ENCODE measurements around the gene CACNG8.
"Not testable (repeated sequence)": the region's sequence is repeated elsewhere in the genome, so short reads cannot be mapped to it uniquely, and the experiment has no call there.

Gene CACNG8

DNA sequence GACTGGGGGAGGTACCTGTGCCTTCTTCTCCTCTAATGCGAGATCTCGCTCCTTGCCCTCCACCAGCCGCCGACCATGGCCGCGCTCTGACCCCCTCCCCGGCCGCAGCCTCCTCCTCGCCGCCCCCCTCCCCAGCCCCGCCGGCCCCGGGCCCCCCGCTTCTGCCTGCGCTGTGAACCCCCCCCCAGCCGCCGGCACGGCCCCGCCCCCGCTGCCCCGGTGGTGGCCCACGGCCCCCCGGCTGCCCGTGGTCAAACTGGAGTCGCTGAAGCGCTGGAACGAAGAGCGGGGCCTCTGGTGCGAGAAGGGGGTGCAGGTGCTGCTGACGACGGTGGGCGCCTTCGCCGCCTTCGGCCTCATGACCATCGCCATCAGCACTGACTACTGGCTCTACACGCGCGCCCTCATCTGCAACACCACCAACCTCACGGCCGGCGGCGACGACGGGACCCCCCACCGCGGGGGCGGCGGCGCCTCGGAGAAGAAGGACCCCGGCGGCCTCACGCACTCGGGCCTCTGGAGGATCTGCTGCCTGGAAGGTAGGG is at the start of gene CACNG8:
CACNG8 (plus strand) TSS at position 51 of the 545 bp plus-strand sequence.
- DNase-seq (ENCODE audit: low read depth in 1 of 2, low spot score in 1 of 2) = no peak

DNA sequence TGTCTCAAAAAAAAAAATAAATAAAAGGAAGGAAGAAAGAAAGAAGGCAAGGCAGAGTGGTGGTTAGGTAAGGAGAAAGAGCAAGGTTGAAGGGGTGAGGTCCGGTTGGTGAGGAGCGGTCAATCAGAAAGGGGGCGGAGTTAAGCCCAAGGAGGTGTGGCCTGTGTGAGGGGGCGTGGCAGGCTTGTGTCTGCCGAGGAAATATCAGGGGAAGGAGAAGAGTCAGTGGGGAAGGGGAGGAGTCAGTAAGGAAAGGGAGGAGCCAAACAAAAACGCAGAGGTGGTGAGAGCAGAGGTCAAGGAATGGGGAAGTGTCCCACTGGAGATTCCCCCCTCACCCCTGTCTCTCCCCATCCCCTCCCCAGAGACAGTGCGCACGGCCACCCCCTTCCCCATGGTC is 47.7 kb upstream of the CACNG8 start:
- no peak for DNase-seq (ENCODE audit: low read depth in 1 of 2, low spot score in 1 of 2)

DNA sequence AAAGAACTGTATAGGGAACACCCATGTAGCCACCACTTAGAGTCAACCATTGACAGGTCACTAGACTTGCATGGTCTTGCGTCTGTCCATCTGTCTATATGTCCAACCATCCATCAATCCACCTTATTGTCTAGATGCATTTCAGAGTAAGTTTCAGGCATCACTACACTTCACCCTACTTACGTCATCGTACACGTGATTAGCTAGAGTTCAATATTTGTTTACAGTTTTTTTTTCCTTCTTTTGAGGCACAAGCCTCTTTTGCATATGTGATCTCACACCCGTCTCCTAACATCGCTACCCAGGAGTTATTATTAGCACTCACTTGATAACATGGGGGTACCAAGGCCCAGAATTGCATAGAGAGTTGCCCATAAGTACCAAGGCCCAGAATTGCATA is 46.7 kb upstream of the CACNG8 start:
- no peak for DNase-seq (ENCODE audit: low read depth in 1 of 2, low spot score in 1 of 2)

GRCh38 chr19:53917356-53917755 is 45.4 kb upstream of the CACNG8 start:
- no peak for DNase-seq (ENCODE audit: low read depth in 1 of 2, low spot score in 1 of 2)

- DNase-seq (ENCODE audit: low read depth in 1 of 2, low spot score in 1 of 2) = no peak
Observed at GRCh38 chr19:53927739-53928138, 35.0 kb upstream of the CACNG8 start.

GRCh38 chr19:53936029-53936428 is 26.7 kb upstream of the CACNG8 start:
- DNase-seq (ENCODE audit: low read depth in 1 of 2, low spot score in 1 of 2) = no peak

GRCh38 chr19:53942001-53942786 is 20.5 kb upstream of the CACNG8 start:
- DNase-seq (ENCODE audit: low read depth in 1 of 2, low spot score in 1 of 2) = no peak

DNA sequence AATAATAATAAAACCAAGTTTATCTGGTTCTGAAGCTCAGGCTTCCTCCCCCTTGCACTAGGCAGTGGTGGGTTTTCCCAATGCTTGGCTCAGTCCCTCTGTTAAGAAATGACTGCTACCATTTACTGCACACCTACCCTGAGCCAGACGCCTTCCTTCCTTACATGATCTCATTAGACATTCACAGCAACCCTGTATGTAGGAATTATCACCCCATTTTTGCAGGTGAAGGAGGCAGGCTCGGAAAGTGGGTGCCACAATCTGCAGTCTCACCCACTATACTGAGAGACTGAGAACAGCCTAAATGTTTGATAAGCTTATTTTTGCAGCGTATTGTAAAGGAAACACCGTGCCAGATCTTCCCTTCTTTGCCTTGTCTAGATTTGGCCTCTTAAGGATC is 18.3 kb upstream of the CACNG8 start:
- DNase-seq (ENCODE audit: low read depth in 1 of 2, low spot score in 1 of 2) = no peak

GRCh38 chr19:53944933-53945332 is 17.8 kb upstream of the CACNG8 start:
- DNase-seq (ENCODE audit: low read depth in 1 of 2, low spot score in 1 of 2) = no peak

DNA sequence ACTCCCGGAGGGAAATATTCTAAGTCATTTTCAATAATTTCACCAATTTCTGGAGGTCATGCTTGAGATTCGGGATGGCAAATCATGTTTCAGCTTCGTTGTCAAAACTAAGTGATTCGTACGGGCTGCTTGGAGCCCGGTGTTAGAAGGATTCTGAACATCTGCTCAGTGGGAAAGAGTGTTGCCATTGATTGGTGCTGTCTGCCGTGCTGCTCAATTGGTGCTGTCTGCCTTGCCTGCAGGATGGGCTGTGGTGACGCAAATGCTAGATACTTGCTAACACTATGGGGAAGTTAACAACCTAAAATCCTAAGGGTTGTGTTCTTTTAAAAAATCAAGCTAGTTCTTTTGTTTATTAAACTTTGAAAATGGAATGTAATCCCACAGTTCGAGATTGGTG is 17.3 kb upstream of the CACNG8 start:
- DNase-seq (ENCODE audit: low read depth in 1 of 2, low spot score in 1 of 2) = no peak

GRCh38 chr19:53945998-53946397 is 16.7 kb upstream of the CACNG8 start:
- no peak for DNase-seq (ENCODE audit: low read depth in 1 of 2, low spot score in 1 of 2)

- DNase-seq (ENCODE audit: low read depth in 1 of 2, low spot score in 1 of 2) = no peak
Observed at GRCh38 chr19:53947624-53948023, 15.1 kb upstream of the CACNG8 start.

DNA sequence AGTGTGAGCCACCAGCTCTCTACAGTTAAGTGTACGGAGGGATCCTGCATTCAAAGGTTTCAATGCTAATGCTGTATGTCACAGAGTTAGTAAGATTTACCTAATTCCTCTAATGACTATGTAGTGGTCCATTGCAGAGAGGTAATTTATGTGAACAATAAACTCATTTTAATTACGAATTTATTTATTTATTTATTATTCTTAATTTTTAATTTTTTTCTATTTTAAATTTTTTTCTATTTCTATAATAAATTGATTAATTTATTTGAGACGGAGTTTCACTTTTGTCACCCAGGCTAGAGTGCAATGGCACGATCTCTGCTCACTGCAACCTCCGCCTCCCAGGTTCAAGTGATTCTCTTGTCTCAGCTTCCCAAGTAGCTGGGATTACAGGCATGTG is 14.1 kb upstream of the CACNG8 start:
- not testable (repeated sequence) for DNase-seq (ENCODE audit: low read depth in 1 of 2, low spot score in 1 of 2)

DNA sequence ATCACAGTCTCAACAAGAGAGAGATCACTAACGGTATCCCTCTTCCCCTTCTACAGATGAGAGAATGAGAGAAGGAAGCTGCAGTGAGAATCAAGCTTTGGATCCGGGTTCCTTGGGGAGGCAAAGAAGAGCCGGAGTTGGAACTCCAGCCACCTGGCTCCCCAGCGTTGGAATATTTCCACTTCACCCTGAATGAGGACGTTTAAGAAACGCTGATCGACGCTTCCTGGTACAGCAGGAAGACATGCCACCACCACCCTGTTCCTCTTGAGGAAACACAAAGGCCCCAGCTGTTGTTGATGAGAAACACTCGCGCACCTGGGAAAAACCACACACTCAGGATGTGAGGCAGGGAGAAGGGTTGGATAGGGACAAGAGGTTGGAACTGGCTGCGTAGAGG is 11.3 kb upstream of the CACNG8 start:
- no peak for DNase-seq (ENCODE audit: low read depth in 1 of 2, low spot score in 1 of 2)

GRCh38 chr19:53951947-53952346 is 10.8 kb upstream of the CACNG8 start:
- no peak for DNase-seq (ENCODE audit: low read depth in 1 of 2, low spot score in 1 of 2)

DNA sequence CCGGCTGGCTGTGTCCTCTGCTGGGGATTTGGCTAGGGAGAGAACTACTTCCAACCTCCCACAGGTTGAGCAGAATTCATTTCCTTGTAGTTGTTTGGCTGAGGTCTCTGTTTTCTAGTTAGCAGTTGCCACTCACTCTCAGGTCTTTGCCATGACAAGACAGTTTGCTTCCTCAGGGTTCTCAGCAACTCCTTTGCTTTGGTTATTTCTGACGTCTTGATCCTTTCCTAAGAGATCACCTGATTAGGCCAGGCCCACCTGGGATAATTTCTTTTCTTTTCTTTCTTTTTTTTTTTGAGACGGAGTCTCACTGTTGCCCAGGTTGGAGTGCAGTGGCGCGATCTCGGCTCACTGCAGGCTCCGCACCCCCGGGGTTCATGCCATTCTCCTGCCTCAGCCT is 9.4 kb upstream of the CACNG8 start:
- no peak for DNase-seq (ENCODE audit: low read depth in 1 of 2, low spot score in 1 of 2)

DNA sequence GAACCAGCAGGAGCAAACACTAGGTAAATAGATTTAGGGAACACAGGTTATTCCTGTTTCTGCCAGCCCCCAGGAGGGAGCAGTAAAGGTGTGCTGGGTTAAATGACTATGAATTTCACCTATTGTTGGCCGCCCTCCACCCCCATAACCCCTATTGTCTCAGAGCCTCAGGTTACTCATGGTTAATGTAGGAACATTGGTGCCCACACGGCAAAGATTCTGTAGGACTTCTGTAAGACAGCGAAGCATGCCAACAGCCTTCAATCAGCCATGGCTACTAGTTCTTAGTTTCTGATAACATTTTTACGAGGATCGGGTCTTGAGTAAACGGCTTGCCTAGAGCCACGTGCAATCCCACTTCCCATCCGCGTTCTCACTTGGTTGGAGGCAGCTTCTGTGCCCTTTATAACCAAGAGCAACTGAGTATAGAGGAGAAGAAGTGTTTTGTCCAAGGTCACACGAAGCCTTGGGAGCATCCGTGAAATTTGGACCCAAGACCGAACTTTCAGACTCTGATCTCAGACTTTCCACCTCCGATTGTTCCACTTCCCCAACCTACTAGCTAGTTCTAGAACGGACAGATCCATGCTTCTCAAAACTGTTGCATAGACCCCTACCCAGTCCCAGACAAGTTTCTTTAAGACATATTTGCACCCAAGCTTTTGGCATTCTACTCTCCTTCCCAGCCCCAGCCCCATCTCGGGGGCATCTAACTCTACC is 5.1 kb upstream of the CACNG8 start:
- no peak for DNase-seq (ENCODE audit: low read depth in 1 of 2, low spot score in 1 of 2)

GRCh38 chr19:53958168-53958571 is 4.6 kb upstream of the CACNG8 start:
- no peak for DNase-seq (ENCODE audit: low read depth in 1 of 2, low spot score in 1 of 2)

- DNase-seq (ENCODE audit: low read depth in 1 of 2, low spot score in 1 of 2) = no peak
Observed at GRCh38 chr19:53958823-53959757, 3.6 kb upstream of the CACNG8 start.

GRCh38 chr19:53960187-53960586 is 2.5 kb upstream of the CACNG8 start:
- no peak for DNase-seq (ENCODE audit: low read depth in 1 of 2, low spot score in 1 of 2)

GRCh38 chr19:53960886-53961285 is 1.9 kb upstream of the CACNG8 start:
- DNase-seq (ENCODE audit: low read depth in 1 of 2, low spot score in 1 of 2) = no peak

Measured in activated CD4-positive, alpha-beta T cell treated with anti-CD3 and anti-CD28 coated beads, Interleukin-2, amount 50 U/mL, for 24 hours (primary cell).